Motor neuron (in vitro differentiated cells): Measurements from ENCODE around the gene MAN1C1. TPM values are rescaled to one million over a fixed set of nuclear protein-coding genes. Genes with fewer than 3 reads are reported as not detected.

ENCODE experiments used
- ATAC-seq, 8 experiments: fragments of 200-7000 bp; cut with Tn5 transposase; replicated peaks in 6 of 8; 2 replicates each; pipeline ENCODE4 v1.8.0; 2021; ENCODE audit warnings: mild to moderate bottlenecking in 8 of 8, moderate library complexity in 8 of 8
- H3K27ac ChIP-seq, 2 donors: fragments of 250-450 bp; sonication (Bioruptor Pico); 2 replicates each; pipeline ENCODE4 v1.9.0; 2021; ENCODE audit warnings: antibody characterized with exemption in 2 of 2, mild to moderate bottlenecking in 2 of 2, moderate library complexity in 1 of 2
- H3K4me1 ChIP-seq, 2 donors: fragments of 250-450 bp; sonication (Bioruptor Pico); replicated peaks in 1 of 2; 2 replicates each; pipeline ENCODE4 v1.6.1; 2021; ENCODE audit warnings: antibody characterized with exemption in 2 of 2, mild to moderate bottlenecking in 2 of 2, moderate library complexity in 1 of 2
- H3K4me3 ChIP-seq, 5 donors: fragments of 250-450 bp; sonication (Bioruptor Pico); 2 replicates each; pipeline ENCODE4 v1.9.0; 2021; ENCODE audit warnings: antibody characterized with exemption in 5 of 5, mild to moderate bottlenecking in 5 of 5, moderate library complexity in 4 of 5
- WGBS, 10 experiments: fragments of 450-650 bp; shearing (Covaris generic); methylation state at CpG; one replicate each; pipeline ENCODE4 v1.0.0; 2022; 5-methylcytosine and 5-hydroxymethylcytosine counted together
- in situ Hi-C, 9 experiments: fragments of 400-800 bp; cut with MboI; loops; one replicate each; pipeline ENCODE4 v1.15.0; 2021; ENCODE audit warnings: low sequenced_read_pairs in 9 of 9, low pct_unique_long_range_greater_than_20kb in 2 of 9; ENCODE audit not compliant: unreplicated experiment in 9 of 9
- total RNA-seq, 8 experiments: library from RNA; unstranded; fragments of 300-600 nt; gene quantifications; 2 replicates each; pipeline versions ENCODE4 v1.2.3 to v1.2.4, GENCODE V29; 2022

The MAN1C1 gene
- total RNA-seq, 8 experiments from 2014 or later = 1.2 to 67.4 (median 5.7) TPM

- no peak for ATAC-seq
- in situ Hi-C loops = loop anchor here in 7 of 9 experiments (10.0 to 25.0 kb wide), 3 partner anchors 174 to 187 kb away; partner anchors contain the start of gene MAN1C1 (in 6 of the 7)
- 40 to 100% (median 81%) methylated on average over 1 to 4 of the region's 8 CpGs; no CpG with 5 or more reads in 4 of the 10 experiments for WGBS, 10 experiments
- Histone ChIP-seq H3K4me3 (no peak overlapping the region), H3K4me1 (peaks cover 24 to 26% of the 10 kb centered on the region in 2 donors), H3K27ac (no peak overlapping the region)
Observed at GRCh38 chr1:25798666-25799351, 182.2 kb downstream of the MAN1C1 start.

GRCh38 chr1:25799352-25799934, 182.9 kb downstream of the MAN1C1 start:
- H3K27ac ChIP-seq = peak overlapping the region in 1 of 2 donors; percentile 35
- in situ Hi-C loops = loop anchor here in 7 of 9 experiments (10.0 to 25.0 kb wide), 3 partner anchors 175 to 187 kb away; partner anchors contain the start of gene MAN1C1 (in 6 of the 7)

GRCh38 chr1:25799935-25800702, 183.5 kb downstream of the MAN1C1 start, which contains the start of gene SELENON:
Gene SELENON, plus strand, starts transcription at chr1:25800193. Its CDS starts 38 bp downstream, at chr1:25800231.
- Histone ChIP-seq H3K4me3 (peak within 1 kb of the TSS; percentile 45 to 75 (median 56)), H3K4me1 (peaks cover 26 to 33% of the 10 kb centered on the region in 2 donors), H3K27ac (peak within 1 kb of the TSS in 1 of 2 donors; percentile 82)
- 0 to 8% methylated on average over 1 to 7 of the region's 91 CpGs; no CpG with 5 or more reads in 8 of the 10 experiments for WGBS, 10 experiments
- in situ Hi-C loops = loop anchor here (10.0 to 25.0 kb wide), 4 partner anchors 175 to 563 kb away; partner anchors contain the start of genes MAN1C1 (in 8 of the 9), RSRP1 (in 2 of the 9) and SYF2 (in 2 of the 9)
- peak; percentile 63 to 84 (median 80) for ATAC-seq

More at GRCh38 chr1:25799352-25799934, 182.9 kb downstream of the MAN1C1 start:
- H3K4me1 ChIP-seq = peaks cover 26 to 29% of the 10 kb centered on the region in 2 donors
- ATAC-seq = no peak
- 17 to 54% (median 45%) methylated on average over 1 to 8 of the region's 12 CpGs; no CpG with 5 or more reads in 6 of the 10 experiments for WGBS, 10 experiments
- peak overlapping the region; percentile 45 to 75 (median 56) for H3K4me3 ChIP-seq

GRCh38 chr1:25800703-25801377, 184.2 kb downstream of the MAN1C1 start:
- WGBS, 10 experiments = 42 to 75% (median 58%) methylated on average over 2 to 9 of the region's 15 CpGs; no CpG with 5 or more reads in 3 of the 10 experiments
- in situ Hi-C loops = loop anchor here in 4 of 9 experiments (25.0 kb wide), 2 partner anchors 189 to 564 kb away; partner anchors contain the start of genes MAN1C1 (in 2 of the 4), RSRP1 (in 2 of the 4) and SYF2 (in 2 of the 4)
- H3K4me1 ChIP-seq = peaks cover 26 to 33% of the 10 kb centered on the region in 2 donors
- peak overlapping the region; percentile 45 to 75 (median 56) for H3K4me3 ChIP-seq
- ATAC-seq = peak in 2 of 8 experiments; percentile 7
- H3K27ac ChIP-seq = peak overlapping the region in 1 of 2 donors; percentile 82

- peak in 2 of 8 experiments; percentile 12 to 15 for ATAC-seq
- in situ Hi-C loops = loop anchor here in 4 of 9 experiments (25.0 kb wide), 2 partner anchors 191 to 566 kb away; partner anchors contain the start of genes MAN1C1 (in 2 of the 4), RSRP1 (in 2 of the 4) and SYF2 (in 2 of the 4)
- Histone ChIP-seq H3K27ac (no peak overlapping the region), H3K4me1 (peaks cover 20 to 33% of the 10 kb centered on the region in 2 donors), H3K4me3 (no peak overlapping the region)
- WGBS, 10 experiments = 34 to 93% (median 58%) methylated on average over 1 to 6 of the region's 6 CpGs; no CpG with 5 or more reads in 3 of the 10 experiments
Observed at GRCh38 chr1:25802915-25803314, 186.3 kb downstream of the MAN1C1 start.

GRCh38 chr1:25803368-25803767, 186.8 kb downstream of the MAN1C1 start:
- 71 to 100% (median 88%) methylated on average over 1 of the region's 1 CpG; no CpG with 5 or more reads in 7 of the 10 experiments for WGBS, 10 experiments
- Histone ChIP-seq H3K27ac (no peak overlapping the region), H3K4me3 (no peak overlapping the region), H3K4me1 (peaks cover 20 to 33% of the 10 kb centered on the region in 2 donors)
- in situ Hi-C loops = loop anchor here in 4 of 9 experiments (25.0 kb wide), 2 partner anchors 191 to 566 kb away; partner anchors contain the start of genes MAN1C1 (in 2 of the 4), RSRP1 (in 2 of the 4) and SYF2 (in 2 of the 4)
- ATAC-seq = no peak

GRCh38 chr1:25804244-25804963, 187.8 kb downstream of the MAN1C1 start:
- ATAC-seq = peak in 1 of 8 experiments; percentile 8
- Histone ChIP-seq H3K4me3 (no peak overlapping the region), H3K4me1 (peaks cover 16 to 29% of the 10 kb centered on the region in 2 donors), H3K27ac (no peak overlapping the region)
- WGBS, 10 experiments = 57 to 100% (median 65%) methylated on average over 1 to 7 of the region's 10 CpGs; no CpG with 5 or more reads in 6 of the 10 experiments
- in situ Hi-C loops = loop anchor here in 4 of 9 experiments (25.0 kb wide), 2 partner anchors 192 to 567 kb away; partner anchors contain the start of genes MAN1C1 (in 2 of the 4), RSRP1 (in 2 of the 4) and SYF2 (in 2 of the 4)

GRCh38 chr1:25804964-25805862, 188.6 kb downstream of the MAN1C1 start:
- H3K27ac ChIP-seq = no peak overlapping the region
- no peak for ATAC-seq
- WGBS, 10 experiments = 58 to 100% (median 80%) methylated on average over 1 to 13 of the region's 15 CpGs; no CpG with 5 or more reads in 2 of the 10 experiments
- no peak overlapping the region for H3K4me3 ChIP-seq
- in situ Hi-C loops = loop anchor here in 4 of 9 experiments (25.0 kb wide), 2 partner anchors 193 to 568 kb away; partner anchors contain the start of genes MAN1C1 (in 2 of the 4), RSRP1 (in 2 of the 4) and SYF2 (in 2 of the 4)
- H3K4me1 ChIP-seq = peaks cover 12 to 25% of the 10 kb centered on the region in 2 donors

GRCh38 chr1:25805863-25806225, 189.3 kb downstream of the MAN1C1 start:
- in situ Hi-C loops = loop anchor here in 4 of 9 experiments (25.0 kb wide), 2 partner anchors 194 to 569 kb away; partner anchors contain the start of genes MAN1C1 (in 2 of the 4), RSRP1 (in 2 of the 4) and SYF2 (in 2 of the 4)
- no peak overlapping the region for H3K27ac ChIP-seq
- peak in 3 of 8 experiments; percentile 27 to 60 (median 39) for ATAC-seq

GRCh38 chr1:25806418-25806817, 189.8 kb downstream of the MAN1C1 start:
- Histone ChIP-seq H3K27ac (no peak overlapping the region), H3K4me3 (no peak overlapping the region), H3K4me1 (peaks cover 14 to 19% of the 10 kb centered on the region in 2 donors)
- ATAC-seq = no peak
- in situ Hi-C loops = loop anchor here in 4 of 9 experiments (25.0 kb wide), 2 partner anchors 194 to 569 kb away; partner anchors contain the start of genes MAN1C1 (in 2 of the 4), RSRP1 (in 2 of the 4) and SYF2 (in 2 of the 4)
- 93 to 100% (median 100%) methylated on average over 2 to 3 of the region's 4 CpGs; no CpG with 5 or more reads in 7 of the 10 experiments for WGBS, 10 experiments

More at GRCh38 chr1:25805863-25806225, 189.3 kb downstream of the MAN1C1 start:
- Histone ChIP-seq H3K4me1 (peaks cover 14 to 22% of the 10 kb centered on the region in 2 donors), H3K4me3 (no peak overlapping the region)
- WGBS, 10 experiments = 20 to 100% (median 89%) methylated on average over 1 to 3 of the region's 3 CpGs; no CpG with 5 or more reads in 3 of the 10 experiments
